Esophagus muscularis mucosa (tissue), 4 donors: ENCODE data around the gene SYNE1. TPM values are rescaled to one million over a fixed set of nuclear protein-coding genes. Genes with fewer than 3 reads are reported as not detected.
A peak's percentile ranks its signal among the peaks of the same experiment; 100 is the strongest.

Experiments used
- DNase-seq: peaks from one replicate; pipeline ENCODE4 v3.0.0-alpha.2; 2017; ENCODE audit errors: extremely low spot score
- H3K27ac ChIP-seq, 4 donors: fragments of 200-600 bp; sonication (generic); replicated peaks in 1 of 4; 1 replicate in 3 of 4; 2 replicates in 1 of 4; pipeline ENCODE4 v1.5.1; 2016 to 2019; ENCODE audit warnings: mild to moderate bottlenecking in 1 of 4
- H3K27me3 ChIP-seq, 4 donors: fragments of 200-600 bp; sonication (generic); one replicate each; pipeline versions ENCODE4 v1.5.1 to v1.6.0; 2016 to 2019
- H3K36me3 ChIP-seq, 4 donors: fragments of 200-600 bp; sonication (generic); one replicate each; pipeline ENCODE4 v1.5.1; 2016 to 2019
- H3K4me1 ChIP-seq, 4 donors: fragments of 200-600 bp; sonication (generic); one replicate each; pipeline ENCODE4 v1.5.1; 2016 to 2019
- H3K4me3 ChIP-seq, 4 donors: fragments of 200-600 bp; sonication (generic); 1 replicate in 2 of 4; 2 replicates in 2 of 4; pipeline ENCODE4 v1.5.1; 2016 to 2019; ENCODE audit warnings: mild to moderate bottlenecking in 4 of 4, moderate library complexity in 1 of 4
- H3K9me3 ChIP-seq, 4 donors: fragments of 200-600 bp; sonication (generic); 1 replicate in 3 of 4; 2 replicates in 1 of 4; pipeline ENCODE4 v1.5.1; 2016 to 2019
- CTCF ChIP-seq, 3 experiments: fragments of 200-600 bp in 2 of 3; fragments of 450-650 bp in 1 of 3; sonication (generic) in 2 of 3; IDR thresholded peaks; one replicate each; pipeline ENCODE4 v1.5.1; 2017 to 2019; ENCODE audit warnings: antibody characterized with exemption in 3 of 3, mild to moderate bottlenecking in 2 of 3, moderate library complexity in 1 of 3
- EP300 ChIP-seq: sonication (generic); formaldehyde crosslinking; IDR thresholded peaks from one replicate; pipeline ENCODE4 v1.6.1; 2017; ENCODE audit warnings: antibody characterized with exemption
- POLR2A ChIP-seq: fragments of 450-650 bp; IDR thresholded peaks from one replicate; pipeline ENCODE4 v1.6.1; 2017; ENCODE audit warnings: antibody characterized with exemption, moderate library complexity, mild to moderate bottlenecking, low read depth
- POLR2AphosphoS5 ChIP-seq, 2 donors: sonication (generic); formaldehyde crosslinking; IDR thresholded peaks; one replicate each; pipeline ENCODE4 v1.6.1; 2017; ENCODE audit warnings: antibody characterized with exemption in 2 of 2
- WGBS: methylation state at CpG from one replicate; pipeline ENCODE4 v1.1.5; 2018; 5-methylcytosine and 5-hydroxymethylcytosine counted together
- intact Hi-C: fragments of 100-400 bp; cut with DNase I; formaldehyde crosslinking; loops from one replicate; pipeline ENCODE4 v1.15.1; 2023
- total RNA-seq, 4 donors: library from RNA; depleted of rRNA; stranded (reverse); fragments of >200 nt; gene quantifications; one replicate each; pipeline versions ENCODE4 v1.1.0 to v1.2.1, GENCODE V29; 2016

The SYNE1 gene
- total RNA-seq, 4 donors from 2014 or later = 151 to 196 (median 170) TPM

GRCh38 chr6:152583888-152584287 lies 53.3 kb downstream of the SYNE1 start:
- 83% methylated on average over 3 of the region's 3 CpGs for WGBS
- TF ChIP-seq CTCF (IDR thresholded peaks at IDR 0.05) (no peak), EP300 (no peak), POLR2A (no peak), POLR2AphosphoS5 (IDR thresholded peaks at IDR 0.05) (no peak)
- H3K27me3 ChIP-seq = no peaks in the 10 kb centered on the region

GRCh38 chr6:152576525-152576924 lies 60.6 kb downstream of the SYNE1 start:
- peaks cover 11 to 27% (median 22%) of the 10 kb centered on the region in 4 donors for H3K4me1 ChIP-seq
- intact Hi-C loops = no loop called here
- no peak for TF ChIP-seq CTCF (IDR thresholded peaks at IDR 0.05)
- no peak for TF ChIP-seq EP300
- TF ChIP-seq POLR2A = no peak
- no peak for TF ChIP-seq POLR2AphosphoS5 (IDR thresholded peaks at IDR 0.05)
- no peaks in the 10 kb centered on the region for H3K9me3 ChIP-seq
- DNase-seq = no peak
- 44% methylated on average over 1 of the region's 1 CpG for WGBS
- no peak overlapping the region for H3K4me3 ChIP-seq
- H3K36me3 ChIP-seq = no peaks in the 10 kb centered on the region
- no peaks in the 10 kb centered on the region for H3K27me3 ChIP-seq
- peak overlapping the region in 1 of 4 donors; percentile 11 for H3K27ac ChIP-seq

More at GRCh38 chr6:152583888-152584287, 53.3 kb downstream of the SYNE1 start:
- intact Hi-C loops = no loop called here
- no peaks in the 10 kb centered on the region for H3K36me3 ChIP-seq
- no peaks in the 10 kb centered on the region for H3K4me1 ChIP-seq
- no peak overlapping the region for H3K4me3 ChIP-seq
- no peak for DNase-seq
- no peaks in the 10 kb centered on the region for H3K9me3 ChIP-seq
- no peak overlapping the region for H3K27ac ChIP-seq

GRCh38 chr6:152575621-152576150 lies 61.5 kb downstream of the SYNE1 start:
- intact Hi-C loops = no loop called here
- WGBS = 29% methylated on average over 4 of the region's 4 CpGs
- no peak overlapping the region for H3K4me3 ChIP-seq
- peak overlapping the region in 1 of 4 donors; percentile 11 for H3K27ac ChIP-seq
- no peak for DNase-seq
- H3K4me1 ChIP-seq = peaks cover 11 to 27% (median 22%) of the 10 kb centered on the region in 4 donors
- no peaks in the 10 kb centered on the region for H3K9me3 ChIP-seq
- H3K36me3 ChIP-seq = no peaks in the 10 kb centered on the region
- no peak for TF ChIP-seq EP300
- TF ChIP-seq POLR2AphosphoS5 (IDR thresholded peaks at IDR 0.05) = peak in 1 of 2 donors; percentile 27
- H3K27me3 ChIP-seq = no peaks in the 10 kb centered on the region

GRCh38 chr6:152575161-152575560 lies 62.0 kb downstream of the SYNE1 start:
- Histone ChIP-seq H3K9me3 (no peaks in the 10 kb centered on the region), H3K27ac (no peak overlapping the region), H3K4me1 (peaks cover 11 to 27% (median 22%) of the 10 kb centered on the region in 4 donors), H3K4me3 (no peak overlapping the region), H3K27me3 (no peaks in the 10 kb centered on the region), H3K36me3 (no peaks in the 10 kb centered on the region)
- no peak for DNase-seq
- intact Hi-C loops = no loop called here
- TF ChIP-seq CTCF (IDR thresholded peaks at IDR 0.05) (no peak), POLR2A (no peak), EP300 (no peak), POLR2AphosphoS5 (IDR thresholded peaks at IDR 0.05) (no peak)
- WGBS = 65% methylated on average over 2 of the region's 2 CpGs

- no peaks in the 10 kb centered on the region for H3K27me3 ChIP-seq
- TF ChIP-seq EP300 (no peak), POLR2AphosphoS5 (IDR thresholded peaks at IDR 0.05) (no peak), POLR2A (no peak), CTCF (IDR thresholded peaks at IDR 0.05) (no peak)
- H3K4me3 ChIP-seq = no peak overlapping the region
- intact Hi-C loops = no loop called here
- 82% methylated on average over 2 of the region's 2 CpGs for WGBS
- H3K4me1 ChIP-seq = peaks cover 11 to 27% (median 22%) of the 10 kb centered on the region in 4 donors
- H3K27ac ChIP-seq = no peak overlapping the region
- no peaks in the 10 kb centered on the region for H3K36me3 ChIP-seq
- H3K9me3 ChIP-seq = no peaks in the 10 kb centered on the region
- no peak for DNase-seq
These were observed 63.4 kb downstream of the SYNE1 start for GRCh38 chr6:152573762-152574161.
